SKM-1 (cell line): ENCODE data around the gene SPATA2.
A peak's percentile ranks its signal among the peaks of the same experiment; 100 is the strongest.

Experiments used
- DNase-seq: peaks from one replicate; lab custom pipeline; 2025; ENCODE audit not compliant: unreplicated experiment; lab: John Stamatoyannopoulos, UW

Gene SPATA2

DNA sequence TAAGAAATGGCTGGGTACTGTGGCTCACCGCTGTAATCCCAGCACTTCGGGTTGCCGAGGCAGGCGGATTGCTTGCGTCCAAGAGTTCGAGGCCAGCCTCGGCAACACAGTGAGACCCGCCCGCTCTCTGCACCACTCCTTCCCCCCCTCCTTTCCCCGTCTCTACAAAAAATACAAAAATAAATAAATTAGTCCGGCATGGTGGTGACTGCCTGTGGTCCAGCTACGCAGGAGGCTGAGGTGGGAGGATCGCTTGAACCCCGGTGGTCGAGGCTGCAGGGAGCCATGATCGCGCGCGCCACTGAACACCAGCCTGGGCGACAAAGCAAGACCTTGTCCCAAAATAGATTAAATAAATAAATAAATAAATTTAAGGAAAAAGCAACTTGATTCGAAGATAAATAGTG is 20.4 kb upstream of the SPATA2 start:
- no peak for DNase-seq

DNA sequence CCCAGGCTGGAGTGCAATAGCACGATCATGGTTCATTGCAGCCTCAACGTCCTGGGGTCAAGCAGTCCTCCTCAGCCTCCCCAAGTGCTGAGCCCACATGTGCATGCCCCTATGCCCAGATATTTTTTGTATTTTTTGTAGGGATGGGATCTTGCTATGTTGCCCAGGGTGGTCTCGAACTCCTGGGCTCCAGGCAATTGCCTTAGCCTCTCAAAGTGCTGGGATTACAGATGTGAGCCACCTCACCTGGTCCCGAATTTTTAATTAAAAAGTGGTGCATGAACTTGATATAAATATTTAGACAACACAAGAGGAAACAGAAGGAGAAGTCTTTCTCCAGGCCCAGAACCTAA is 13.8 kb upstream of the SPATA2 start:
- no peak for DNase-seq

DNA sequence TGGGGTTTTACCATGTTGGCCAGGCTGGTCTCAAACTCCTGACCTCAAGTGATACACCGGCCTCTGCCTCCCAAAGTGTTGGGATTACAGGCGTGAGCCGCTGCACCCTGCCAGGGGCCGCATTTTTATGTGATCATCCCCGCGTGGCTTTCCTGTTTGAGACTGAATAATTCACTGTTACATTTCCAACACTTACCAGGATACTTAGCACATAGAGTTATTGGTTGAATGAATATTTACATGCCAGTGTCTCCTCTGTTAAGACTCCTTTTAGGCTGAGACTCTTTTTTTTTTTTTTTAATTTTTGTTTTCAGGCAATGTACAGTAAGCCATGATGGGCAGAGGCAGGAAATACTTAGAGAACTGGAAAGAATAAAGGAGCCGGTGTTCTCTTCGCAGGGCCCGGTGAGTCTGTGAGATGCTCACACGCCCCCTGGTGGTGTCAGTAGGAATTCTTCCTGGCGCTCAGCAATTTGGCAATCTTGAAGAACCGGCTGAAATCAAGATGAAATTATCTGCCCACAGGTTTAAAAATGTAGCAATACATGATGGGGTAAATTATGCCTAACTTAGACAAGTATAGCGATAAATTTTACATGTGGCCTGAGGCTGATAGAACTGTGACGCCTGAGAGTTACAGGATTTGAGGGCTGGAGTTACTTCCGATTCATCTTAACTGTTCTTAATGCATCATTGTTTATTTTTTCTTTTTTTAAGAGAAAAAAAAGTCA is 13.2 kb upstream of the SPATA2 start:
- peak; percentile 79 for DNase-seq

DNA sequence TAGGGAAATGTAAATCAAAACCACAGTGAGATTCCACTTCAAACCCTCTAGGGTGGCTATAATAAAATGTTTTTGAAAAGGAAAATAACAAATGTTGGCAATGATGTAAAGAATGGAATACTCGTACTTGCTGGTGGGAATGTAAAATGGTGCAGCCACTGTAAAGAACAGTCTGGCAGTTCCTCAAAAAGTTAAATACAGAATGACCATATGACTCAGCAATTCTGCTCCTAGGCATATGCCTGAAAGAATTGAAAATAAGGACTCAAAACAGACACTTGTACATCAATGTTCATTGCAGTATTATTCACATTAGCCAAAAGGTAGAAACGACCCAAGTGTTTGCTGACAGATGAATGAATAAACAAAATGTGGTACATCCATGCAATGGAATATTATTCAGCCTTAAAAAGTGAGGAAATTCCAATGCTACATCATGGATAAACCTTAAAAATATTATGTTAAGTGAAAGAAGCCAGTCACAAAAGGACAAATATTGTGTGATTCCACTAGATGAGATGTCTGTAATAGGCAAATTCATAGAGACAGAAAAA is 10.6 kb upstream of the SPATA2 start:
- no peak for DNase-seq

DNA sequence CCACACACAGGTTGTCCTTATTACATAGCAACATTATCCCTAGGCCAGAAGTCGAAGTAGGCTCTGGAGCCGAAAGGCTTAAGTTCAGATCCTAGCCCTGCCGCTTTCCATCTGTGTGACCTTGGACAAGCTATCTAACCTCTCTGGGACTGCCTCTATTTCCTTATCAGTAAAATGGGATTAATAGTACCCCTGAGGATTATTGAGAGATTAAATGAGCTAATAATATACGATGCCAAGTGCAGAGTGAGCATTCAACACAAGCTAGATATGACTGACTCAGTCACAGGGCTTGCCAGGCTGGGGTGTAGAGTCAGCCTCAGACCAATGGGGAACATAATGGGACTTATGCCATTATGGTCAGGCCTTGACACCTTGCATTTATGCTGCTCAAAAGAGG is 8.9 kb upstream of the SPATA2 start:
- no peak for DNase-seq

DNA sequence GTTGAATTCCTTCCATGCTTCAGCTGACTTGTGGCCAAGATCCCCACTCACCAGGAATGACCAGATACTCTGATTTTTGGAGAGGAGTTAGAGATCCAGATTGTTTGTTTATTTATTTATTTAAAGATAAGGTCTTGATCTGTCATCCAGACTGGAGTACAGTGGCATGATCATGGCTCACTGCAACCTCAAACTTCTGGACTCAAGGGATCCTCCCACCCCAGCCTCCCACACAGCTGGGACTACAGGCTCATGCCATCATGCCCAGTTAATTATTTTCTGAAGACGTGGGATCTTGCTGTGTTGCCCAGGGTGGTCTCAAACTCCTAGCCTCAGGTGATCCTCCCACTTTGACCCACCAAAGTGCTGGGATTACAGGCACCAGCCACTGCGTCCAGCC is 4.1 kb upstream of the SPATA2 start:
- no peak for DNase-seq

DNA sequence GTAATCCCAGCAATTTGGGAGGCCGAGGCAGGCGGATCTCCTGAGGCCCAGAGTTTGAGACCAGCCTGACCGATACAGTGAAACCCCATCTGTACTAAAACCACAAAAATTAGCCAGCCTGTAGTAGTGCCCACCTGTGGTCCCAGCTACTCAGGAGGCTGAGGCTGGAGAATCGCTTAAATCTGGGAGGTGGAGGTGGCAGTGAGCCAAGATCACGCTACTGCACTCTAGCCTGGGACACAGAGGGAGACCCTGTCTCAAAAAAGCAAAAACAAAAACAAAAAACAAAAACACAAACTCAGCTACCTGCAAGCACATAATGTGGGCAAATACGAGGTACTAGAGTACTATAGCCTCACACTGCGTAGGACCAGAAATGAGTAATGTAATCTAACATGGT is 3.7 kb upstream of the SPATA2 start:
- no peak for DNase-seq

DNA sequence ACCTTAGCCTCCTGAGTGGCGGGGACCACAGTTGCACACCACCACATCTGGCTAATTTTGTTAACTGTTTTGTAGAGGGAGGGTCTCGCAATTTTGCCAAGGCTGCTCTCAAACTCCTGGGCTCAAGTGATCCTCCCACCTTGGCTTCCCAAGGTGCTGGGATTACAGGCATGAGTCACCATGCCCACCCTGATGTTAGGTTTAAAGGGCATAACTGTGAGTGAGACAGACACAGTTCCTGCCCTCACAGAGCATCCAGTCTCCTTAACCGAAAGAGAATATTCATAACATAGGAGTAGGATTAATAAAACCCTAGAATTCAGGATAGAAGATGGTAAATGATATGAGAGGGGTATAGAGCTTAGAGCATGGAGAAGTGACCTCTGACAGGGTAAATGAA is 3.1 kb upstream of the SPATA2 start:
- DNase-seq, result no peak

DNA sequence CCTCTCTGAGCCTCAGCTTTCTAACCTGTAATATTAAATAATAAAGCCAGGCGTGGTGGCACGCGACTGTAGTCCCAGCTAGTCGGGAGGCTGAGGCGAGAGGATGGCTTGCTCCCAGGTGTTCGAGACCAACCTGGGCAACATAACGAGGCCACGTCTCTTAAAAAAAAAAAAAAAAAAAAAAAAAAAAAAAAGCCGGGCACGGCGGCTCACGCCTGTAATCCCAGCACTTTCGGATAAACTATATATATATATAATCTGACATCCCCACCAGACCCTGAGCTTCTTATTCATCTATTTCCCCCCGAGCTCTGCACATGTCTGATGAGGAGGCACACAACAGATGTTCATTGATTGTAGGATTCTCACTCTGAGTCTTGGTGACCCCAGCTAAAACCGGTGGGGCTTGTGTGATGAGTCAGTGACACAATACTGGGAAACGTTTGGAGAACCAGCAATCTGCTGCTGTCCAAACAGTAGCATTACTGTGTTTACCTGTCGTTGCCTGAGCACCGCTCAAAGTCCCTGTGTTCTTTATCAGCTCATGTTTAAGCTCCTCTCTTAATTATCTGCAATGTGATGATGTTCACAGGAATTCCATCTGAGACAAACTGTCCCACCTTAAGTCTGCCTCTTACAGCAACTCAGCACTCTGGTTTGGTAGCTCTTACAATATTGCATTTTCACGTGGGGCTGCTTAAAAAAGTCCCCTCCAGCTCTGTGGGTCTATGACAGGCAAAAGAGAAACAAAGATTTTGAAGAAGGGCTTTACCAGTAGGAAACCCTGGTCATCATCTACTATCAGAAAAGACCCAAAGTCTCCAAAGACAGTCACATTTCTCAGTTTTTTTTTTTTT is 1.0 kb upstream of the SPATA2 start:
- DNase-seq, result no peak

DNA sequence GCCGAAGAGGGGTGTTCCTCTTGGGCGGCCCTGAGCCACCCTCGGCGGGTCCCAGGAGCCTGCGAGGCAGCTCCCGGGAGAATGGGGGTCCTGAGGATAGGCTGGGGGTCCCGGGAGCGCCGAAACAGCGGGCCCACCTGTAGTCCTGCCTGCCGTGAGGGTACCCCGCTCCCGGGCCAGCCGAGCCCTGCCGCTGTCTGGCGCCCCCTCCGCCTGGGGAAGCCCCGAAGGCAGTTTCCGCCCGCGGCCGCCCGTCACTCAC is 280 bp downstream of the SPATA2 start:
- no peak for DNase-seq

DNA sequence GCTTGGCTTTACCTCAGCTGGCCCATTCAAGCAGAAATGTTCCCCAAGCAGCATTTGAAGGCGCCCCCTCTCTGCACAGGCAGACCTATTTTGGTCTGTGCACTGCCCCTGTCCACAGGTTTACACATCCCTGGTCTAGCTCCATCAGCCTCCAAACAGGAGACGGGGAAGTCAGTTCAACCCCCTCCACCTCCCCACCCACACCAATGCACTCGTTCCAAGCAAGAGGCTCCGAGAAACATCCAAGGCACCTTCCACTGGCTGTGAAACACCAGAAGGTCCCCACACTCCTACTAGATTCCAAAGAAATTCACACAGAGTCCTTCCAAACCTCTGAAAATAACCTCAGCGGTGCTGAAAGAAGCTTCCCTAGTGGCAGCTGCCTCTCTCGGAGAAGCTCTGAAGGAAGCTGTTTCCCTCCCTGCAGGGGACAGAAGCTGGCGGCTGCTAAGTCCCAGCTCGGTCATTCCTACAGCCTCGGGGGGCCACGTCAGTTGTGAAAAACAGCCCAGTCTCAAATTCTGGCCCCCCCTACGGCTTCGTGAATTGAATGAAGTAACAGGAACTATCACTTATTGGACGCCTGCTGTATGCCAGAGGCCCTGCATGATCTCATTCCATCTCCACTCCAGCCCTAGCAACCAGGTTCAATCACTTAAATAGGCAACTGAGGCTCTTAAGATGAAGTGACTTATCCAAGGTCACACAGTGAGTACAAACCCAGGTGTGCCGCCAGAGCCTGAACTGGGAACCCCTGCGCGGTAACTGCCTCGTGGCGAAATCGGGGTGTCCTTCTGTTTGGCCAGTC is 815 bp downstream of the SPATA2 start:
- DNase-seq, result no peak

DNA sequence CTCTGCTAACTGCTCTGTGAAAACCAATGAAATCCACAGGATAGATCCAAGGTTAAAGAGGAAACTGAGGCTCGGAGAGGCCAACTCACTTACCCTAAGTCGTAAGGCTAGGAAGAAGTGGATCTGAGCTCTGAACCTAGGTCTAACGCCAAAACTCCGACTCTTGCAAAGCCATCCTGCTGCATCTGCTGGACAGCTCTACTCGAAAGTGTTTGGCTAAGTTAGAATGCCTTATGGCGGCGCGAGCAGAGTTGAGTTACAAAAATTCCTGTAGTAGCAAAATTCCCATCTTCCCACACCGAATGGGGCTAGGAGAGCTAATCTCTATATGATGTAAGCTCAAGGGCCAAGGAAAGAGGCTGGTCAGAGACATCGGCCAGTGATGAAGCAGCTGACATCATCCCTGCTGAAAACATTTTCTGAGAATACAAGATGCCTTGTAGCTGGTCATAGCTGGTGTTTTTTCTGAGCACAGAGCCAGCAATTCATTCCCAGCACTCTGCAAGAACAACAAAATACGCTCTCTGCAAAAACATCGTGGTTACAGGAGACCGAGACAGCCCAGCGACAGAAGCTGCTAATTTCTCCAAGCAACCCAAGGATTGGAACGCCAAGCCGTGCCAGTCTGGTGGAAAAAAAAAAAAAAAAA is 1.8 kb downstream of the SPATA2 start:
- DNase-seq, result no peak

DNA sequence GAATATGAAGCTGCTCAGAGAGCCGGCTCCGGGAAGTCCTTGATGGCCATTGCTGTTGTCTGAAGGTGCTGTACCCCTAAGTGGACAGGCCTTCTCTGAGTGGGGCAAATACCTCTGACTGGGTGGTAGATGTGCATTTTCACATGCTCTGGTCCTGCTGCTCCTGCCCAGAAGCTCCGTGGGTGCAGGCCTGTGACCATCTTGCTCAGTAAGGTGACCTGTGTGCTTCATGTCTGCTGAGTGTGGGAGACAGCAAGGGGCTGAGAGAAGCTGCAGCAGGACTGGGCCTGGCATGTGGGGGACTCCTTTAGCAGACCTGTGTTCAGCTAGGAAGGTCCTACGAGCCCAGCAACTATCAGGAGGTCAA is 5.0 kb downstream of the SPATA2 start:
- DNase-seq, result no peak

DNA sequence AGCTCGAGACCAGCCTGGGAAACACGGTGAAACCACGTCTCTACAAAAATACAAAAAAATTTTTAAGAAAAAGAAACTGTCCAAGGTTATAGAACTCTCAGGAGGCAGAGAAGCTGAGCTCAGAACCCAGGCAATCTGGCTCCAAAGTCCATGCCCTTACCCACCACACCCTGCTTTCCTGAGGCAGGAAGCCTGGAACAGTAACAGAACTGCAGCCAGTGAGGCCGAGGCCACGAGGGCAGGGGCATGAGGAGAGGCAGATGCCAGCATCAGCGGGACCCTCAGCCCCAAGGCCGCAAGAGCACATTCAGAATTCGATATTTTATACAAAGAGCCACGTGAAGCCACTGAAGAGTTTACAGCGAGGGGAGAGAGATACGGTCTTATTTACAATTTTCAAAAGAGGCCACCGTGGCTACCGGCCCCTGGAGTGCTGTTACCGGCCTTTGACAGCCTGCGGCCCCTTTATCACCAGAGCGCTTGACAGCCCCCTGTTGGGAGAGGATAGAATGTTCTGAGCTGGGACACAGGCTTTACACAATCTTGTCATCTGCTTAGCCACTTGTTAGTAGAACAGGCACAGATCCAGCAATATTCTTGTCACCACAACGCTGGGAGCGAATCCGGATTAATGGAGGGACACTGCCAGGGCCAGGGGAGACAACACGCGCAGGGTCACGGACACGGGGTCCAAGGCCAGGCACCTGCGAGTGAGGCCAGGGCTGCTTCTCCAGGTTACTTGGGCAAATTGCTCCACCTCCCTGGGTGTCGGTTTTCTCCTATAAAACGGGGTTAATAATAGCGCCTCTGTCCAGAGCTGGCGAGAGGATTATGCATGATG is 5.6 kb downstream of the SPATA2 start:
- DNase-seq, result no peak

DNA sequence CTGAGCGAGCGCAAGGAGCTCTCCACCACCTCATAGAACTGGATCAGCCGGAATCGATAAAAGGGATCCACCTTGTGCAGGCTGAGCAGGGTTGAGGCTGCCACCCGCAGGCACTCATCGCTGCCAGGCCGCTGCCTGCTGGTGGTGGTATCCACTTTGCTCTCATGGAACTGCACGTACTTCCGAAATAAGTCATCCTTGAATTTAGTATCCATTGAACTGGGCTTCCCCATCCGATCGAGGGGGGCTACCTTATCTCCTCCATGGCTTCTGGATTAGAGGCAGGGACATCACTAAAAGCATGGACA is 7.1 kb downstream of the SPATA2 start:
- DNase-seq, result no peak

DNA sequence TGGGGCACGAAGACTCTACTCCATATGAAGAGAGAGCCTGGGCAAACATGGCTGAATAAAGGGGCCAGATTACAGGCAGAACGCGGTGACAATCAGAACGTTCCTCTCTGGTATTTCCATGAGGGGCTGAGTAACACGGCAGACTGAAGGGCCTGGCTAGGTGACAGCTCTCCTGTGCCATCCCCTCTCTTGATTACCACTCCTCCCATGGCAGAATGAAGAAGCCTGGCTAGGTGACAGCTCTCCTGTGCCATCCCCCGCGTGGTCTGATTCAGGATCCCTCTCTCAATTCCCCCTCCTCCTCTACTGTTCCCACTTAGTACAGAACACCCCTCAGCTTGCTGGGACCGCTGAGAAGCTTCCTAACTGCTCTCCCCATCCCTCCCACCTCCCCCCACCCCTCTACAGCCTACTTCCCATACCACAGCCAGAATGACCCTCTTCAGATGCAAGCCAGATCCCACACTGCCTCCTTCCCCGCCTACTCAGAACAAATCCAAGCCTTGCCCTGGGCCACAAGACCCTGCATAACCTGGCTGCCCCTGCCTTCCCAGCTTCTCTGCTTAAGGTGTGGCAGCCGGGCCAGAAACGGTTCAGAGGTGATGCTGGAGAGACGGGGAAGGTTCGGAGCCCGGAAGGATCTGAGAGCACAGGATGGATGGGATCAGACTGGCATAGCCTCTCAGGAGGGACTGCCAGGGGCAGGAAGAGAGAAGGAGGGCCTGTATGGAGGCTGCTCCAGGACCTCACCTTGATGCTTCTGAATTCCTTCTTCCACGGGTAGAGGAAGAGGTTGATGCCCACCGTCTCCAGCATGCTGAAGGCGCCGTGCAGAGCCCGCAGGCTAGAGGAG is 7.7 kb downstream of the SPATA2 start:
- DNase-seq, result no peak

DNA sequence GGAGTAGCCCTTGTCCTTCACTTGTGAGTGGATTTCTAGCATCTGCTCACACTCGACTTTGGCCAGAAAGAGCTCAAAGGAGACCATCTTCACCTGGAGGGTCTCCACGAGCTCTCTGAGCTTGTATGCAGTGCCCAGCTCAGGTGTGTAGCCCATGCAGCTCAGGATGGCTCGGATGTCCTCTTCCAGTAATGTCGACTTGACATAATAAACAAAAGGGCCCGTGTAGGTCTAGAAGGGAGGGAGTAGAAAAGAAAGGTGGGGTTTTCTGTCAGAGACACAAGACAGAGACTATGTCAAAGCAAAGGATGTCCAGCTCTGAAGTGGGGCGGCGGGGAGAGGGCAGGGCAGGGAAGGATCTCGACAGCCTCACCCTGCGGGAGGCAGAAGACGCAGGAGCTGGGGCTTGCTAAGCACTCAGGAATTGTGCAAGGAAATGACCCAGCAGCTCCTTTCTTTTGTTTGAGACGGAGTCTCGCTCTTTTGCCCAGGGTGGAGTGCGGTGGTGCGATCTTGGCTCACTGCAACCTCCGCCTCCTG is 8.6 kb downstream of the SPATA2 start:
- DNase-seq, result no peak

DNA sequence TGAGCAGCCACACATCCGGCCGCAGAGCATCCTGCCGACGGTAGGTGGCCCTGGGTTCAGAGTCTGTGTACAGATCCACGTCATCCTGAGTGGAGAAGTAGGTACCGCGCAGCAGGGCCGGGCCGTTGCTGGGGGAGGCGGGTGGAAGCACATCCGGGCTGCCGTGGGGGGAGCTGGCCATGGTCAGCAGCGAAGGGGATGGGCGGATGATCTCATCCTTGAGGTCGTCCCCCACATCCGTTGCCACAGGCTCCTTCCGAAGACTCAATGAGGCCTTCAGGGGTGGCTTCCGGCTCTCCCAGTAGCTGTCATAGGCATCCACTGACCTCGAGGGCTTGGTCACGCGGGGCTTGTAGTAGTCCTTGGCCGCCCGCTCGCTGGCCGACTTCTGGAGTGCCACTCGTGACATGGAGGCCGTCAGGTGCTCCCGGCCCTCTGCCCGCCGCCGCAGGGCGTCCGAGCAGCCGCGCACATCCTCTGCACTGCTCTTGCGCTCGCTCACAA is 9.2 kb downstream of the SPATA2 start:
- no peak for DNase-seq

DNA sequence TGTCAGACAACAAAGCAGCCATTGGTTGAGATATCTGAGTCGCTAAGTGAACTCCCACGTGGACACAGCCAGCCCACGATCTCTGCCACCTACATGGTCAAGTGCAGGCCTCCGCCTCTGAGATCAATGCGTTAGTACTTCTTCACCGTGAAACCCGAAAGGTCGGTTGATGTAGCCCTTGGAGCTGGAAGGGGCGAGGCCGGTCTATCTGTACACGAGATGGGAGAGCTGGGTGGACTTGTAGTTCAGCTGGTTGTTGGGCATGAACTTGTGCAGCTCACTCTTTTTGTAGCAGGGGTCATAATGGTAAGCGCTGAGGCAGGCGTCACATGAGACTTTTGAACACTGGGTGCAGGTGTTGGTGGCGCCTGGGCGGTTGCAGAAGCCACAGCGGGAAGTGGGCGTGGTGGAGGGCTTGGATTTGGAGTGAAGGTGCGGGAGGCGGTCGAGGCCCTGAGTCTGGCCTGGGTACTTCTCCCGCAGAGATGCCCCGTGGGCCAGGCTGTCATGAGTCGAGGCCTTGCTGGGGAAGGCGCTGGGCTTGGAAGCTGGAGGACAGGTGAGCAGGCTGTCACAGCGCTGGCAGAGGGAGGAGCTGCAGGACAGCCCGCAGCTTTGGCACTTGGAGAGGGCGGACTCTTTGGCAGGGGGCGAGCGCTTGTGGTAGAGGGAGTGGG is 9.8 kb downstream of the SPATA2 start:
- DNase-seq, result no peak
